Liver (tissue), 9 donors: ENCODE results near the gene CNTLN. TPM values are rescaled to one million over a fixed set of nuclear protein-coding genes. Genes with fewer than 3 reads are reported as not detected.

ENCODE experiments used
- DNase-seq: peaks from one replicate; pipeline ENCODE4 v3.0.0-alpha.2; 2017; ENCODE audit warnings: low spot score
- H3K27ac ChIP-seq, 2 donors: one replicate each; pipeline ENCODE4 v1.7.0; 2013; ENCODE audit warnings: inconsistent platforms in 2 of 2, low read length in 2 of 2, control low read depth in 1 of 2, low read depth in 1 of 2, mild to moderate bottlenecking in 1 of 2
- H3K27me3 ChIP-seq, 4 donors: one replicate each; pipeline versions ENCODE4 v1.6.1 to v1.7.0; 2013; ENCODE audit warnings: low read length in 3 of 4, inconsistent platforms in 1 of 4, mild to moderate bottlenecking in 1 of 4, moderate library complexity in 1 of 4; ENCODE audit not compliant: control insufficient read depth in 4 of 4, insufficient read depth in 4 of 4
- H3K36me3 ChIP-seq, 4 donors: one replicate each; pipeline versions ENCODE4 v1.6.1 to v1.7.0; 2013; ENCODE audit warnings: low read length in 3 of 4, mild to moderate bottlenecking in 3 of 4, low read depth in 1 of 4, moderate library complexity in 1 of 4; ENCODE audit not compliant: control insufficient read depth in 4 of 4, insufficient read depth in 3 of 4
- H3K4me1 ChIP-seq, 4 donors: one replicate each; pipeline versions ENCODE4 v1.6.1 to v1.7.0; 2013; ENCODE audit warnings: low read length in 3 of 4, mild to moderate bottlenecking in 3 of 4, moderate library complexity in 1 of 4; ENCODE audit not compliant: control insufficient read depth in 4 of 4, insufficient read depth in 4 of 4
- H3K4me3 ChIP-seq, 3 donors: one replicate each; pipeline versions ENCODE4 v1.6.1 to v1.7.0; 2013; ENCODE audit warnings: low read length in 3 of 3, control low read depth in 1 of 3, low read depth in 1 of 3, mild to moderate bottlenecking in 1 of 3
- H3K9ac ChIP-seq, 2 donors: one replicate each; pipeline ENCODE4 v1.7.0; 2013; ENCODE audit warnings: low read length in 2 of 2, mild to moderate bottlenecking in 2 of 2, moderate library complexity in 2 of 2, control low read depth in 1 of 2, low read depth in 1 of 2
- H3K9me3 ChIP-seq, 4 donors: one replicate each; pipeline versions ENCODE4 v1.6.1 to v1.7.0; 2013; ENCODE audit warnings: low read length in 3 of 4; ENCODE audit not compliant: control insufficient read depth in 4 of 4
- ATF3 ChIP-seq: IDR thresholded peaks from 2 replicates; pipeline ENCODE4 v1.6.1; 2016; ENCODE audit warnings: antibody characterized with exemption
- EGR1 ChIP-seq, 2 donors: IDR thresholded peaks; 2 replicates each; pipeline ENCODE4 v1.6.1; 2016 to 2018; ENCODE audit warnings: antibody characterized with exemption in 2 of 2, low read depth in 2 of 2
- FOXA1 ChIP-seq: IDR thresholded peaks from 2 replicates; pipeline ENCODE4 v1.6.1; 2016; ENCODE audit warnings: antibody characterized with exemption
- FOXA2 ChIP-seq: IDR thresholded peaks from 2 replicates; pipeline ENCODE4 v1.6.1; 2016; ENCODE audit warnings: antibody characterized with exemption
- GABPA ChIP-seq, 2 donors: IDR thresholded peaks in 1 of 2; conservative IDR thresholded peaks in 1 of 2; 2 replicates each; pipeline ENCODE4 v1.6.1; 2016; ENCODE audit warnings: antibody characterized with exemption in 2 of 2, mild to moderate bottlenecking in 1 of 2, moderate library complexity in 1 of 2
- HNF4A ChIP-seq, 2 donors: conservative IDR thresholded peaks; 2 replicates each; pipeline ENCODE4 v1.6.1; 2016; ENCODE audit warnings: antibody characterized with exemption in 2 of 2, mild to moderate bottlenecking in 2 of 2
- HNF4G ChIP-seq: IDR thresholded peaks from 2 replicates; pipeline ENCODE4 v1.6.1; 2016; ENCODE audit warnings: antibody characterized with exemption
- JUND ChIP-seq, 2 donors: IDR thresholded peaks; 2 replicates each; pipeline ENCODE4 v1.6.1; 2016; ENCODE audit warnings: antibody characterized with exemption in 2 of 2
- MAX ChIP-seq: IDR thresholded peaks from 2 replicates; pipeline ENCODE4 v1.6.1; 2016; ENCODE audit warnings: antibody characterized with exemption
- NR2F2 ChIP-seq: IDR thresholded peaks from 2 replicates; pipeline ENCODE4 v1.6.1; 2016; ENCODE audit warnings: antibody characterized with exemption
- RAD21 ChIP-seq, 2 donors: IDR thresholded peaks; 2 replicates each; pipeline ENCODE4 v1.6.1; 2016; ENCODE audit warnings: antibody characterized with exemption in 2 of 2, mild to moderate bottlenecking in 2 of 2
- REST ChIP-seq: IDR thresholded peaks from 2 replicates; pipeline ENCODE4 v1.6.1; 2016; ENCODE audit warnings: antibody characterized with exemption, mild to moderate bottlenecking
- RXRA ChIP-seq, 2 donors: IDR thresholded peaks; 2 replicates each; pipeline ENCODE4 v1.6.1; 2017 to 2018; ENCODE audit warnings: antibody characterized with exemption in 2 of 2, mild to moderate bottlenecking in 1 of 2
- SP1 ChIP-seq: IDR thresholded peaks from 2 replicates; pipeline ENCODE4 v1.6.1; 2018; ENCODE audit warnings: antibody characterized with exemption, mild to moderate bottlenecking
- TAF1 ChIP-seq: conservative IDR thresholded peaks from 2 replicates; pipeline ENCODE4 v1.6.1; 2016; ENCODE audit warnings: antibody characterized with exemption, mild to moderate bottlenecking
- YY1 ChIP-seq: IDR thresholded peaks from 2 replicates; pipeline ENCODE4 v1.6.1; 2016; ENCODE audit warnings: antibody characterized with exemption, mild to moderate bottlenecking
- ZBTB33 ChIP-seq: IDR thresholded peaks from 2 replicates; pipeline ENCODE4 v1.6.1; 2016; ENCODE audit warnings: antibody characterized with exemption
- polyA plus RNA-seq, 2 donors: library from polyadenylated mRNA; stranded (reverse) in 1 of 2; unstranded in 1 of 2; fragments of 200-250 nt in 1 of 2; fragments of >200 nt in 1 of 2; fragmentation: Nextera tagmentation in 1 of 2; extraction: Ambion mirVana in 1 of 2; gene quantifications; one replicate each; pipeline versions ENCODE4 v1.2.1 to v1.2.3, GENCODE V29; 2013 to 2015
- total RNA-seq, 2 donors: library from RNA; depleted of rRNA; stranded (reverse); fragments of >200 nt; gene quantifications; one replicate each; pipeline ENCODE4 v1.2.3, GENCODE V29; 2014
- TF ChIP-seq, protein P1 (sequence below): fragments of 150-350 bp; IDR thresholded peaks from 2 replicates; pipeline ENCODE4 v1.5.1; 2017; ENCODE audit warnings: improper control_type of control experiment, low read depth, low read length; ENCODE audit not compliant: missing input control
- donor health status: healthy.
- donor health status: healthy.
- donor health status: healthy.
- donor health status: healthy.
- donor health status: healthy.

CNTLN gene
- total and polyA plus RNA-seq, 4 donors: 2.8 to 31.4 (median 11.0) TPM

DNA sequence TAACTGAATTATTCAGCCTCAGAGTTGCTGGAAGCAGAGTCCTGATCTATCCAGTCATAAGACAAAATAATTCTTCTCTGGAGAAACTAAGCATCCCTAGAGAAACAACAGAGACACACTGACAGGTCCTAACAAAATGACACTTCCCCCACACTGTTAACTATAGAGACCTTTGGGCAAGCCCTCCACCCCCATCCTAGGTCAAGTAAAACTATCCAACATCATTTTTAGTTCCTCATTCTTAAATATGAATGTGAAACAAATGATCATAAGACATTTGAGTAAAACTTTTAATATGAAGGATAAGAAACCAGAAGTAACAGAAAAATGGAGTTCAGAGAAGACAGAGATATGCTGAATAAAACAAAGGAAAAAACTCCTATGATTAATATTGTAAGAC, 30.9 kb downstream of the CNTLN start:
- H3K4me3 ChIP-seq: no peak overlapping the region
- peaks cover 0 to 3% (median 0%) of the 10 kb centered on the region in 4 donors for H3K4me1 ChIP-seq
- H3K36me3 ChIP-seq: no peaks in the 10 kb centered on the region
- H3K9ac ChIP-seq: no peak overlapping the region
- DNase-seq: no peak
- H3K9me3 ChIP-seq: no peaks in the 10 kb centered on the region
- no peaks in the 10 kb centered on the region for H3K27me3 ChIP-seq
- TF ChIP-seq HNF4A (conservative IDR thresholded peaks at IDR 0.05) (no peak), JUND (IDR thresholded peaks at IDR 0.05) (no peak), EGR1 (IDR thresholded peaks at IDR 0.05; ENCODE audit: low read depth in 2 of 2) (no peak), GABPA (IDR thresholded peaks at IDR 0.05 in 1 of 2, conservative IDR thresholded peaks at IDR 0.05 in 1 of 2) (no peak), ZBTB33 (no peak), MAX (no peak), REST (no peak), FOXA1 (no peak), TAF1 (no peak), FOXA2 (no peak), NR2F2 (no peak), SP1 (no peak), RAD21 (IDR thresholded peaks at IDR 0.05) (no peak), YY1 (no peak), RXRA (IDR thresholded peaks at IDR 0.05) (no peak), ATF3 (no peak), HNF4G (no peak)
- TF ChIP-seq, protein P1, sequence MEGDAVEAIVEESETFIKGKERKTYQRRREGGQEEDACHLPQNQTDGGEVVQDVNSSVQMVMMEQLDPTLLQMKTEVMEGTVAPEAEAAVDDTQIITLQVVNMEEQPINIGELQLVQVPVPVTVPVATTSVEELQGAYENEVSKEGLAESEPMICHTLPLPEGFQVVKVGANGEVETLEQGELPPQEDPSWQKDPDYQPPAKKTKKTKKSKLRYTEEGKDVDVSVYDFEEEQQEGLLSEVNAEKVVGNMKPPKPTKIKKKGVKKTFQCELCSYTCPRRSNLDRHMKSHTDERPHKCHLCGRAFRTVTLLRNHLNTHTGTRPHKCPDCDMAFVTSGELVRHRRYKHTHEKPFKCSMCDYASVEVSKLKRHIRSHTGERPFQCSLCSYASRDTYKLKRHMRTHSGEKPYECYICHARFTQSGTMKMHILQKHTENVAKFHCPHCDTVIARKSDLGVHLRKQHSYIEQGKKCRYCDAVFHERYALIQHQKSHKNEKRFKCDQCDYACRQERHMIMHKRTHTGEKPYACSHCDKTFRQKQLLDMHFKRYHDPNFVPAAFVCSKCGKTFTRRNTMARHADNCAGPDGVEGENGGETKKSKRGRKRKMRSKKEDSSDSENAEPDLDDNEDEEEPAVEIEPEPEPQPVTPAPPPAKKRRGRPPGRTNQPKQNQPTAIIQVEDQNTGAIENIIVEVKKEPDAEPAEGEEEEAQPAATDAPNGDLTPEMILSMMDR: no peak
- H3K27ac ChIP-seq: no peak overlapping the region

GRCh38 chr9:17166346-17166745, 31.5 kb downstream of the CNTLN start:
- H3K9ac ChIP-seq: no peak overlapping the region
- no peaks in the 10 kb centered on the region for H3K27me3 ChIP-seq
- peaks cover 0 to 3% (median 0%) of the 10 kb centered on the region in 4 donors for H3K4me1 ChIP-seq
- no peaks in the 10 kb centered on the region for H3K9me3 ChIP-seq
- no peak overlapping the region for H3K4me3 ChIP-seq
- H3K36me3 ChIP-seq: no peaks in the 10 kb centered on the region
- no peak for TF ChIP-seq TAF1
- TF ChIP-seq YY1: no peak
- TF ChIP-seq FOXA2: no peak
- TF ChIP-seq FOXA1: no peak
- no peak for DNase-seq
- H3K27ac ChIP-seq: no peak overlapping the region
